Measurements from ENCODE around the gene DYNC2H1.

Gene DYNC2H1

GRCh38 chr11:103453915-103454709 lies 344.9 kb downstream of the DYNC2H1 start:
- DNase-seq (ENCODE audit: low read depth) = no peak

DNA sequence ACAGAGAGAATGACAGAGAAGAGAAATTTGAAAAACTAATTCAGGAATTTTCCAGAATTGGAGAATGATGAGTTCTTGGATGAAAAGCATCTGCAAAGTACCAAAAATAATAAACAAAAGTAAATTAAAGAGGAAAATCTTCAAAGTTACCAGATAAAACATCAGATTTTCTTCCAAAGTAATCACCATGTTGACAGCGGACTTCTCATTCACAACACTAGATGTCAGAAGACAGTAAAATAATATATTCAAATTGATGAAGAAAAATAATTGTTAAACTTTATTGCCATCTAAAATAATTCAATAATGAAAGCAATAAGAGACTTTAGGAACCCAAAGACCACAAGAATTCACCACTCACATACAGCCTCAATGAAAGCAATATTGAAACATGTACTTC lies 355.2 kb downstream of the DYNC2H1 start:
- DNase-seq (ENCODE audit: low read depth) = no peak

- DNase-seq (ENCODE audit: low read depth) = no peak
Observed at GRCh38 chr11:103465555-103466140, 356.4 kb downstream of the DYNC2H1 start.

DNA sequence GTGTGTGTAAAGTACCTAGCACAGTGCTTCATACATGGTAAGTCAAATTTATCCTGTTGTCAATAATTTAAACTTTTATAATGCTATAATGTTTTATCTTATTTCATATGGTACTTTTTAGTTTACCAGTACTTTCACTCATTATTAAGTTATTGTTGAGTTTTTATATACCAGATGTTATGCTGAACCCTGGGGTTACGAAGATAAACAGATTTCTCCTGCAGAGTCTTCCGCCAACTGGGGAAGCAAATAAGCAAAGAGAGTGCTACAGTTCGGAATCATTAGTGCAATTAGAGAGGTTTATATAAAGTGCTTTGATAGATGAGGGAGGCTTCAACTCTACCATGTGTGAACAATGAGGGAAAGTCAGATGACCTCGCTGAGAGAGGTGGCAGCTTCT lies 362.3 kb downstream of the DYNC2H1 start:
- DNase-seq (ENCODE audit: low read depth) = no peak

DNA sequence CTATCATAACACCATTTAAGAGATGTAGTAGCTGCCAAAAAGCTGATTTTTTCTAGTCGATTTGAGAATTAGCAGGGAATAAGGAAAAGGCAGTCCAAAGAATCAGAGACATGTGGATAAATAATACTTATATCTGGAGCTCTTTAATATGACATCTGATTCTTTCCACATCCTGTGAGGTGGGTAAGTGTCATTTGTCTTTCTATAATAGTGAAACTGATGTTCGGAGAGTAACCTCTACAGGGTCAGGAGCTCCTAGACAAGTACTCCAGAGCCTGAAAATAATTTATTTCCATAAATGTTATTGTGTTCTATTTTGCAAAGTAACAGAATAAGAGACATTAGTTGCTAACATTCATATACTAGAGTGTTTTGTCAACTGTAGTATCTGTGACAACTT lies 367.6 kb downstream of the DYNC2H1 start:
- DNase-seq (ENCODE audit: low read depth) = no peak

- no peak for DNase-seq (ENCODE audit: low read depth)
Observed at GRCh38 chr11:103480421-103480820, 371.2 kb downstream of the DYNC2H1 start.

DNA sequence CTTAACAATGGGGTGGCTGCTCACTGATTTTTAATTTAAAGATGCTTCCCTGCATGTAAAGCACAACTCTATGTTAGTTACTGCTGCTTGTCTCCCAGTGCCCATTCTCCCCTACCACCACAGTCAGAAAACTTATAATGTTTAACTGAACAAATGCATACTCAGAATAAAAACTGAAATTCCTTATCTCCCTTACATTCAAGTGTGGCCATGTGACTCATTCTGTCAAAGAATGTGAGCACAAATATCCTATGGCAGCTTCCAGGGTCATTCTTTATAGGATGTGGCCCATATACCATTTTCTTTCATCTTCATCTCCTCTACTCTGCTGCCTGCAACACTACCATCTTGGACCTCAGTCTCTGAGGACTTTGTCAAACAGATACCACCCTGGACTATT lies 374.8 kb downstream of the DYNC2H1 start:
- DNase-seq (ENCODE audit: low read depth) = no peak

- no peak for DNase-seq (ENCODE audit: low read depth)
Observed at GRCh38 chr11:103484545-103484944, 375.3 kb downstream of the DYNC2H1 start.

GRCh38 chr11:103486604-103487003 lies 377.4 kb downstream of the DYNC2H1 start:
- no peak for DNase-seq (ENCODE audit: low read depth)

- no peak for DNase-seq (ENCODE audit: low read depth)
Observed at GRCh38 chr11:103487113-103487512, 377.9 kb downstream of the DYNC2H1 start.

- no peak for DNase-seq (ENCODE audit: low read depth)
Observed at GRCh38 chr11:103488031-103488461, 378.8 kb downstream of the DYNC2H1 start.

DNA sequence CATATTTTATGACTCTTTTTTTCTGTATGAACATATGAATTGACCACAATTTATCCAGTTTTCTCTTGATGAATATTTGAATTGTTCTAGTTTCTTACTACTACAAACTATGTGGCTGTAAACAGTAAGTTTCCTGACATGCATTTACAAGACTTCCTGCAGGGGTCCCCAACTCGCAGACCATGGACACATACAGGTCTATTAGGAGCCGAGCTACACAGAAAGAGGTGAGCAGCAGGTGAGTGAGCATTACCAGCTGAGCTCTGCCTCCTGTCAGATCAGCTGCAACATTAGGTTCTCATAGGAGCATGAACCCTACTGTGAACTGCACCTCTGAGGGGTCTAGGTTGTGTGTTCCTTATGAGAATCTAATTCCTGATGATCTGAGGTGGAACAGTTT lies 379.4 kb downstream of the DYNC2H1 start:
- DNase-seq (ENCODE audit: low read depth) = no peak

DNA sequence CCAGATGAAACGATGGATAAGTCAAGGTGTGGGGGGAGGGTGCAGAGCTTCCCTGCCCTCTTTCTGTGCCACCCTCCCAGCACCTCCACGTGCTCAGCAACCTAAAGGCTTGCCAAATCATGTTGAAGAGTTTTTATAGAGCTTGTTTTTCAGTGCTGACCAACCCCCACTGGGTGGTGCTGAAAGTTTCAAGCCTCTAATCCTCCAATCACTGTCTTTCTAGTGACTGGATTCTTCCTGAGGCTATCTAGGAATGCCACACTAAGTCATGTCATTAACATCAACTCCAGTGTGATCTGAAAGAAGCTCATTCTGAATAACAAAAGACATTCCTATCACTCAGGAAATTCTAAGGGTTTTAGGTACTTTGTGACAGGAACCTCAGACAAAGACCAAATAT lies 382.6 kb downstream of the DYNC2H1 start:
- DNase-seq (ENCODE audit: low read depth) = no peak

GRCh38 chr11:103494491-103494890 lies 385.3 kb downstream of the DYNC2H1 start:
- DNase-seq (ENCODE audit: low read depth) = no peak

- no peak for DNase-seq (ENCODE audit: low read depth)
Observed at GRCh38 chr11:103497268-103497667, 388.0 kb downstream of the DYNC2H1 start.

DNA sequence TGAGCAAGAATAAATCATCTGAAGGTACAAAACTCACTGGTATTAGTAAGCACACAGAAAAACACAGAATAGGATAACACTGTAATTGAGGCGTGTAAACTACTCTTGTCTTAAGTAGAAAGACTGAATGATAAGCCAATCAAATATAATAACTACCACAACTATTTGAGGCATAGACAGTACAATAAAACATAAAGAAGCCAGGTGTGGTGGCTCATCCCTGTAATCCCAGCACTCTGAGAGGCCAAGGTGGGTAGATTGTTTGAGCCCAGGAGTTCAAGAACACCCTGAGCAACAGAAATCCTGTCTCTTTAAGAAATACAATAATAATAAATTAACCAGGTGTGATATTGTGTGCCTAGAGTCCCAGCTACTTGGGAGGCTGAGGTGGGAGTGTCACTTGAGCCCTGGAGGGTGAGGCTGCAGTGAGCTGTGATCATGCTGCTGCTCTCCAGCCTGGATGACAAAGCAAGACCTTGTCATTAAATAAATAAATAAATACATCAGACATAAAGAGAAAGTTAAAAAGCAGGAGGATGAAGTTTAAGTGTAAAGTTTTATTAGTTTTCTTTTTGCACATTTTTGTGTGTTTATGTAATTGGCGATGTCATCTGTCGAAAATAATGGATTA lies 390.6 kb downstream of the DYNC2H1 start:
- no peak for DNase-seq (ENCODE audit: low read depth)

- DNase-seq (ENCODE audit: low read depth) = no peak
Observed at GRCh38 chr11:103515283-103515682, 406.1 kb downstream of the DYNC2H1 start.

- DNase-seq (ENCODE audit: low read depth) = no peak
Observed at GRCh38 chr11:103520792-103521191, 411.6 kb downstream of the DYNC2H1 start.

DNA sequence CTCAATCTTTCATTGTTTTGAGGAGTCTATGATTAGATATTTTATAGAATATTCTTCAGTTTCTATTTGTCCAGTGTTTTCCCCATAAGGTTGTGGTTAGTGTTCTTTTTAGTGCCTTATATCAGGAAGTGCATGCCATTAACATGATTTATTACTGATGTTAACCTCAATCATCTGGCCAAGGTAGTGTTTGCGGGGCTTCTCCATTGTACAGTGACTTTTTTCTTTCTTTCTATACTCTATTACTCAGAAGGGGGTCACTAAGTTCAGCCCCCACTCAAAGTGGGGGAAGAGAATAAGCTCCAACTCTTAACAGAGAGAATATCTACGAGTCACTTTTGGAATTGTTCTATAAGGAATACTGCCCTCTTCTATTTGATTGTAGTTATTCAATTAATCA lies 415.8 kb downstream of the DYNC2H1 start:
- DNase-seq (ENCODE audit: low read depth) = no peak

- no peak for DNase-seq (ENCODE audit: low read depth)
Observed at GRCh38 chr11:103528046-103528445, 418.8 kb downstream of the DYNC2H1 start.

GRCh38 chr11:103528596-103528995 lies 419.4 kb downstream of the DYNC2H1 start:
- no peak for DNase-seq (ENCODE audit: low read depth)

DNA sequence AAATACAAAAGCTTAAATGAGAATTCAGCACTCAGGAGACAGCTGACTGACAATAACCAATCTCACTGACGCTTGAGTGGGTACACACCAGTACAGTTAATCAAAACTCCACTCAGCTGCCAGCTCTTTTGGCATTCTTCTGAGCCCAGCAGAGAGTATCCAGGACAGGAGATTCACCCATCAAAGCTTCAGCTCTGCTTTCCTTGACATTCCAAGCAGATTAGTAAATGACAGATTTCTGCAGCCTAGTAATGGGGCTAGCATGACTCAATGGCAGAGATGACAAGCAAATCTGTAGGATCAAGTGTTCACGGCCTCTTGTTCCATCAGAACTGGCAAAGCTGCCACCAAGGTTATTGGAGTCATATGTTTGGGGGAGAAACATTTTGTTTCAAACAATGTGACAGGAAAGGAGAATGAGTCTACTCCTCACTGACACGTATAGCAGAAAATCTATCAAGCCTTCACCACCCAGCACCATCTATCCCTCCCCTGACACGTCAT lies 420.0 kb downstream of the DYNC2H1 start:
- no peak for DNase-seq (ENCODE audit: low read depth)

Data from activated gamma-delta T cell treated with anti-CD3 and anti-CD28 coated beads, Interleukin-2, amount 50 U/mL, for 16 hours (primary cell).